HG02981 (cell line): Measurements from ENCODE around the gene ANKRD55.
"Not testable (repeated sequence)": the region's sequence is repeated elsewhere in the genome, so short reads cannot be mapped to it uniquely, and the experiment has no call there.

ENCODE experiments used
- ATAC-seq: cut with Tn5 transposase; IDR thresholded peaks from one replicate; pipeline ENCODE4 v1.9.1; 2021; ENCODE audit warnings: mild to moderate bottlenecking, moderate library complexity; ENCODE audit not compliant: unreplicated experiment

ANKRD55 gene

DNA sequence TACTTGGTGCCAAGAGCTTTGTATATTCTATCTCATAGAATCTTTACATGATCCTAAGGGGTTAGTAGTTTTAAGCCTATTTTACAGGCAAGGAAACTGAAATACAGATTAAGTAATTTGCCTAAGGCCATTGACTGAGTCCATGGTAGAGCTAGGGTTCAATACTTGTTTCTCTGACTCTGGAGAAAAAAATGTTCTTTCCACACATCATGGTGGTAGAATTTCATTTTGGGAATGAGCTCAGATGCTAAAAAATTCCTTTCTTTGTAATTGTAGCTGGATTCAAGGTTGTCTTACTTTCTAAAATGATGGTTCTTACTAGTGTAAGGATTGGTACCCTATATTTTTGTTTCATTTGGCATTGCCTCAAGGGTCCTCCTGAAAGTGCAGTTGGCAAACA, 86.0 kb downstream of the ANKRD55 start:
- ATAC-seq = no peak

DNA sequence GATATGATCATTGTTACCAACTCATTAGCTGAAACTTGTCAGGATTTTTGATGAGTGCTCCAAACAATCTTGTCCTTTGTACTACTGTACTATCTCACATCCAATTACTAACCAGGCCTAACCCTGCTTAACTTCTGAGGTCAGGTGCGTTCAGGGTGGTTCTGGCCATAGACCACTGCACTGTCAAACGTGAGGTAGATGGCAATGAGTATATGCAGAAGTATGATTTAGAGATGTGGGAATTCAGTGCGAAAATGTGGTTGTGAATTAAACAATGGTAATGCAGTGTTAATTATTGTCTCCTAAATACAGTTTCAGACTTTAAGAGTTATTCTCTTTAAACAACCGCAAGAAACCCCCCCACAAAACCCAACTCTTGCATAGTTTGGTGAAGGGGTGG, 86.5 kb downstream of the ANKRD55 start:
- no peak for ATAC-seq

DNA sequence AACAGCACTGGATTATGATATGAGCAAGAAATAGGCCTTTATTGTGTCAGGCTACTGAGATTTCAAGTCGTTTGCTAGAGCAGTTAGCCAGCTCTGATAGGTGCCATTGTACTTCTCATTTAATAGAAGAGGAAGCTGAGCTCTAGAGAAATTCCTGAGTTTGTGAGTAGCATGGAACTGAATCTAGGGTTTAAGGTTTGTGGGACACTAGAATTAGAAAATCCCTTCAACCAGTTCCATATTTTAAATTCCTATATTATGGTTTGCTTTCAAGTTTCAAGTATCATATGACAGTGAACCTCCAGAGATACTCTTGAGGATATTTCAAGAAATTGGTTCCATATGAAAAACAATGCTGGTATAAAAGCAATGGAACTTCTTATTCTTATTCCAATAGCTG, 87.6 kb downstream of the ANKRD55 start:
- ATAC-seq = no peak

DNA sequence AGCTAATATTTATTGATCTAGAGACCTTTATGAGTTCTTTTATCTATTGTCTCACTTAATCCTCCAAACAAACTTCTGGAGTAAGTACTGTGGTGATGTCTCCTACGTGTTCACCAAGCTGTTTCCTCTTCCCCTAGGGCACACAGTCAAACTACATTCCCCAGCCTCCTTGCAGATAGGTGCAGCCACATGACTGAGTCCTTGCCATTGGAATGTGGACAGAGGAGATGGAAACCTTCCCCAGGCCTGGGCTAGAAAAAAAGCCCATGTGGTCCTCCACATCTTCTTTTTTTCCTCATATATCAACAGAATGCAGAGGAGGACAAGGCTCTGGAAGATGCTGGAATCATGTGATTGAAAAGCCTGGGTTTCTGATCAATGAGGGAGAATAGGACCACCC, 88.0 kb downstream of the ANKRD55 start:
- ATAC-seq = no peak

DNA sequence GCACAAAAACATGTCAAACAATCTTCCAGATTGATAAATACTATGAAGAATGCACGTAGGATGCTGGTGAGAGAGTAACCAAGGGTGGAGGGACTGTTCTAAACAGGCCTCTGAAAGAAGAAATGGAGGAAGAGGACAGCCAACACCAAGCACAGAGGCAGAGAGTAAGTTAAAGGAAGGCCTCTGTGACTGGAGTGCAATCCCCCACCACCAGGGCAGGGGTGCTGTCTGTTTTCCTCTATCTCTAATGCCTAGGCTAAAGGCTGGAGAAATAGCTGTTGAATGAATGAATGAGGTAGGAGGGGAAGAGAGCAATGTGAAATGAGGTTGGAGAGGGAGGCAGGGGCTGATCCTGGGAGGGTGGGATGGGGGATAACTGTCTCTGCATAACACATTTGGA, 88.9 kb downstream of the ANKRD55 start:
- no peak for ATAC-seq

DNA sequence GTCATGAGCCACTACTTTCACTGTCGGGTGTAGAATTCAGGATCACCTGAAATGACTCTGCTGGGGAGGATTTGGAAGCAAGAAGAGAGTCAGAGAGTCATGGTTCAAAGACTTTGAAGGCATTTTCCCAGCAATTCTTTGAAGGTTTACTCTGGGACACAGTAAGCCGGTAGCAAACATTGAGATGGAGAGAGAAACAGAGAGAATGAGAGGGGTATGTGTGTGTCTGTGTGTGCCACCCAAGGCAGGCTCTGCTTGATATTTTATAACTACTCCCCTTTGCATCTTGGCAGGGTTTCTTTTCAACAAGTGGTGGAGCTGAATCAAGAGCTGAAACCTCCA, 89.8 kb downstream of the ANKRD55 start:
- ATAC-seq = no peak

DNA sequence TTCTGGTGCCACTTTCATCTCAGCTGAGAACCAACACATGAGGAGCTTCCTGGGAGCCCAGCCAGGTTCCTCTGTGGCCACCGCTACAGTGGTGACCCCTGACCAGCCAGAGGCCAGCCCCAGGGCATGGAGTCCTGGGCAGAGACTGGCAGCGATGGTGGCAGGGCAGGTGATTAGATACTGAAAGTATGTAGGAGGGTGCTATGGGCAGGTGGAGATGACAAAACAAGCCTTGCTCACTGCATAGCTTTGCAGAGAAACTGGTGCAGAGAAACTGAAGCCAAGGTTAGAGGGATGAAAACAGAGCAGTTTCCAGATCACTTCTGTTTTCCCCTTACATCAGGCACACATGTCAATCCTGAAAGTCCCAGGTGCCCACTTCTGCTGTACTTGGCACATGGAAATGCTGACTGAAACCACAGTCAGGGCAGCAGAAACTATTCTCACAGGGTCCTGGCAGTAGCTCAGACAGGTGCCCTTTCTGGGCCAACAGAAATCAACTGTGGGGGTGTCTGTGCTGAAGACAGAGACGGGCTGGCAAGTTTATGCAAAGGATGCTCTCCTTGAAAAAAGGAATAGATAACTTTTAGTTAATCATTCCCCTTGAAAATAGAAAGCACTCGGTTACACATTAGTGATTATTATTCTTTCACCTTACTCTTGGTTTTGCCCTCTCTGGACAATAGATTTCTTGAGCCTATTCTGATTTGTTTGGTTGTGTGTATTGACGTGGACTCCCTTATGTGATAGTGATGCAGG, 90.3 kb downstream of the ANKRD55 start:
- ATAC-seq = peak; percentile 83

DNA sequence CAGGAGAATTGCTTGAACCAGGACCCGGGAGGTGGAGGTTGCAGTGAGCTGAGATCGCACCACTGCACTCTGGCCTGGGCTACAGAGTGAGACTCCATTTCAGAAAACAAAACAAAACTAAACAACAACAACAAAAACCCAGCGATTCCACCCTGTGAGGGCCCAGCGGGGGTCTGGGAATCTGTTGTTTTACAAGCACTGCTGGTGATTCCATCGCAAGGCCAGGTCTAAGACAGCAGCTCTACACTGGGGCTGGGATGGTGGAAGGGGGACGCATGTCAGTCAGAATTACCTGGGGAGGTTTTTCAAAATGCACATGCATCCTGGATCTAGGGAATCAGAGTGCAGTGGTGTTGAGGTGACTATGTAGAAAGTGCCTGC, 90.9 kb downstream of the ANKRD55 start:
- peak; percentile 1 for ATAC-seq

DNA sequence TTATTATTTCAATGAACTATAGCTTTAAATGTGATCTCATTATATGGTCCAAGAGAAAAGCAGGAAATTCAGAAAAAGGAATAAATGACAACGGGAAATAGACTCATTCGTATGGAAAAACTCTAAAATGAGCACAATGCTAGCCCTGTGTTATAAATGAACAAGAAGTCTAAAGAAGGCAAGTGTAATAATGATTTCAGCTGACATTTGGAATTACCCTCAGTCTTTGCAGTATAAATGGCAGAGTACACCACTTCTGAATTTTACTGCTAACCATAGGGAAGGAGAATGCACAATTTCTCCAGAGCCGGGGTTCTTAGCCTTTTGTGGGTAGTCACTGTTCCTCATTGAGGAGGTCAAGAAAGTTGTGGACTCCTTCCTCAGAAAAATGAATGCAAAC, 93.1 kb downstream of the ANKRD55 start:
- no peak for ATAC-seq

DNA sequence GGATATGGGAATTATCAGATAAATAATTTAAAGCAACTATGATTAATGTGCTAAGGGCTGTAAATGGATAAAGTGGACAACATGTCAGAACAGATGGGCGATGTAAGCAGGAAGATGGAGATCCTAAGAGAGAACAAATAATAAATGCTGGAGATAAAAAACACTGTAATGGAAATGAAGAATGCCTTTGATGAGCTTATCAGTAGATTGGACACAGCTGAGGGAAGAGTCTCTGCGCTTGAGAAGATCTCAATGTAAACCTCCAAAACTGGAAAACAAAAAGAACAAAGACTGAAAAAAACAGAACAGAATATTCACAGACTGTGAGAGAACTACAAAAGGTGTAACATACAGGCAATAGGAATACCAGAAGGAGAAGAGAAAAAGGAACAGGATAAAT, 102.5 kb downstream of the ANKRD55 start:
- no peak for ATAC-seq

DNA sequence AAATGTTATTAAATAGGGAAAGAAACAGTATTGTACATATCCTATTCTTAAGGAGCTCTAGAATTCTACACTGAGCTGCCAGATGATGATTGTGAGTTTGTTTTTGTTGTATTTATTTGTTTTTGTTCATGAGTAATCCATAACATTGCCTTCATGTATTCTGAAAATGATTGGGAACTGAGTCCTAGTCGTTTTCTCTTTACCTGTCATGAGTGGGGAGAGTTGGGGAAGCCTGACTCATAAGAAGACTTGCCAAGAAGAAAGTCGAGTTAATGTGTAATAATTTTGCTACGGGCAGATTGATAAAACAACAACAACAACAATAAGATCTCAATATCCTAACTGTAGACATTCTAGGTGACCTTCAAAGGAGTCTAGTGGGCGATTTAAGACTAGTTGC, 103.8 kb downstream of the ANKRD55 start:
- no peak for ATAC-seq

DNA sequence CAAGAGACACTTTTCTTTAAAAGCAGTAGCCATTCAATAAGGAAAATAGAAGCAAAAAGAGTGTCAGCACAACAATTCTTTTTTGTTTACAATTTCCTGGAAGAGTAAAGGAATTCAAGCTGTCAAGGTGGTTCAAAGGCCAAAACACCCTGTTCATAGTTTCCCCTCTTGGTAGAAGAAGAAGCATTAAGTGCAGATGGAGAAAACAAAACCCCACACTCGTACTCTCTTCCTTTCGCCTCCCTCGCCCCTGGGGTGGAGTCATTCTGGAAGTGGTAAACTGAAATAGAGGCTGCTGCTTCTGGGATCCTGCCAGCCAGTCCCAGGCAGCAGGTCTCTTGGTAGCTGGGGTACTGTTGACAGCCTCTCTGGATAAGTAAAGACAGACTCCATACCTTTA, 105.0 kb downstream of the ANKRD55 start:
- ATAC-seq = no peak

DNA sequence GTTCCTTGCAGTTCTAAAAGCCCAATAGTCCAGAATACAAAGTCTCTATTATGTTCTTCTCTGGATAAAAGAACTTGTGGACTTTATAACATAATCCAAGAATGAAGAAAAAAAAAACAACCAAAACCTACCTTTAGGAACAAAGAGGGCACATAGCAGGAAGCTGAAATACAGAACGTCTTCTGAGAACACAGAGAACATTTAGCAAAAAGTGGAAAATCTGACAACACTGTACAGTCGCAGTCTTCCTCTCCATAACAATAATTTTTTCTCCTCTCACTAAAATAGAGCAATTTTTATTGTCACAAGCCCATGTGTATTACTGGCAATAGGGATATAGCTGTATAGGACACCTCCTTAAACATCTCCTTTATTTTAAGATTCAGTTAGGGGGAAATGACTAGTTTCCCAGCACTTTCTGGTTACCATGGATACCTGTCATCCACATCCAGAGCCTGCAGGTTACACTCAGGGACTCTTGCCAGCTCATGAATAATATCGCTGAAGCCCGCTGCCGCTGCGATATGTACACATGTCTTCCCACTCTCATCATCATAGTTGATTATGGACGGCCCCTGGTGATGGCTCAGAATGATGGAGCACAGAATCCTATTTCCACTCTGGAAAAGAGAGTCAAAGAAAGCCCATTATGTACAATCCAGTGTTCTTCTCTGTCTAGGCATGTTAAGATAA, 106.5 kb downstream of the ANKRD55 start:
- ATAC-seq = no peak

DNA sequence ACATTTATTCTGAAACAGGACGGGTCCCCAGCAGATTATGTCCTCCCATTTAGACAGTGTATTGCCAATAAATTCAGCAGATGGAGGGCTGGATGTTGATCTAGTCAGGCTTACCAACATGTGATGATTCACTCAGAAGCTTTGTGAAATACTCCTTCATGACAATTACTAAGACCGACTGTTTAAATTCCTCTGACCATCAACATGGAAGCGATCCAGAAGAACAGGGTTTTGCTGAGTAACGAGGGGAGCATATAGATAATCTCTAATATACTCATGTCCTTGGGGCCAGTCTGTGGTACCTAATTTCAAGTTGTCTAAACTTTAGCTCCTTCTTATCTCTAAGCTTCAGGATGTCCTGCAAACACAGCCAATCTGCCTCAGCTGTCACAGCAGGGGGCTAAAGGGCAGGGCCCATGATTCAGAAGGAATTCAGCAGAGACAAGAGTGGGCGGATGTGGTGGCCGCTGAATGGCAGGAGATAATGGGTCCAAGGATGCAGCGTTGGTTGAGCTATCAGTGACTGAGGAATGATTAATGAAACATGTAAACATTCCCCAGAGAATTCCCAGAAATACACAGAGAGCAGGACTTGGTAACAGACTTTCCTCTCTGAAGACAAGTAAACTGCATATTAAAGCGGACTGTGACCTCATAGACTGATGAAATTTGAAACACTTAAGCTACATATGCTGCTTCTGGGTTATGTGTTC, 109.4 kb downstream of the ANKRD55 start:
- no peak for ATAC-seq

DNA sequence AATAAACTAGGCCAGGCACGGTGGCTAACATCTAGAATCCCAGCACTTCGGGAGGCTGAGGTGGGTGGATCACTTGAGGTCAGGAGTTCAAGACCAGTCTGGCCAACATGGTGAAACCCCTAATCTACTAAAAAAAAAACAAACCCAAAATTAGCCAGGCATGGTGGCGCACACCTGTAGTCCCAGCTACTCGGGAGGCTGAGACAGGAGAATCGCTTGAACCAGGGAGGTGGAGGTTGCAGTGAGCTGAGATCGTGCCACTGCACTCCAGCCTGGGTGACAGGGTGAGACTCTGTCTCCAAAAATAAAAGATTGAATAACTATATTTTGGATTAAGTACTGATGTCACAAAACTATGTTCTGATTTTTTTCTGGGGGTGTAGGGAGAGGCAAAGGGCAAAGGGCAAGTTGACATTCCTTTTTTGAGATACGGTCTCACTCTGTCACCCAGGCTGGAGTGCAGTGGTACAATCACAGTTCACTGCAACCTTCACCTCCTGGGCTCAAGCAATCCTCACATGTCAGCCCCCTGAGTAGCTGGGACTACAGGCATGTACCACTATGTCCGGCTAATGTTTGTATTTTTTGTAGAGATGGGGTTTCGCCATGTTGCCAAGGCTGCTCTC, 110.7 kb downstream of the ANKRD55 start:
- not testable (repeated sequence) for ATAC-seq

DNA sequence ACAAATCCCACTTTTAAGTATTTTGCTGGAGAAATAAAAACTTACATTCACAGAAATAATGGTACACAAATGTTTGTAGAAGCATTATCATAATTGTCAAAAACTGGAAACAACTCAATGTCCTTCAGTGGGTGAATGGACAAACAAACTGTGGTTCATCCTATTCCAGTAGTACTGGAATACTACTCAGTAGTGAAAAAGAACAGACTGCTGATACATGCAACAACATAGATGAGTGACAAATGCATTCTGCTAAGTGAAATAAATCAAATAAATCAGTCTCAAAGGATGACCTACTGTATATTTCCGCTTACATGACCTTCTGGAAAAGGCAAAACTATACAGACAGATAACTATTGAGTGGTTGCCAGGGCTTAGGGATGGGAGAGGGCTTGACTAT, 114.1 kb downstream of the ANKRD55 start:
- ATAC-seq = no peak

DNA sequence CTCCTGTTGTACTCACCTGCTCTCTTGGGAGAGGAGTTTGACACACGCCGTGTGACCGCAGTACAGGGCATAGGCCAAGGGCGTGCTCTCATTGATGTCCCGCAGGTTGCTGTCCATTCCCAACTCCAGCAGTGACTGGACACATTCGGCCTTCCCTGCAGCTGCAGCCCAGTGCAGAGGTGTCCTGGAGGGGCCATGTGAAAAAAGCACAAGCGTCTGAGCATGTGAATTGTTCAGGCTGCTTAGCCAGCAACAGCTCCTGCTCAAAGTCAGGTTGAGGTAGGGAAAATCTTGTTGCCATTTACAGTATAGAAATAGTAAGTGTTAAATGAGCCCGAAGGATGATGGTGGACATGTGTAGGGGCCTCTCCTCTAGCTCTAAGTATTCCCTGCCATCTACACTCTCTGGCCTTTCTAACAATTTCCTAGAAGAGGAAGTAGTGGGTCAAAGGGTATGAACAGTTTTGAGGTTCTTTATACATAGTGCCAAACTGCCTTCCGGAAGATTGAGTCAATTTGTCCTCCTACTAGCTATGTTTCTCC, 116.5 kb downstream of the ANKRD55 start:
- no peak for ATAC-seq

DNA sequence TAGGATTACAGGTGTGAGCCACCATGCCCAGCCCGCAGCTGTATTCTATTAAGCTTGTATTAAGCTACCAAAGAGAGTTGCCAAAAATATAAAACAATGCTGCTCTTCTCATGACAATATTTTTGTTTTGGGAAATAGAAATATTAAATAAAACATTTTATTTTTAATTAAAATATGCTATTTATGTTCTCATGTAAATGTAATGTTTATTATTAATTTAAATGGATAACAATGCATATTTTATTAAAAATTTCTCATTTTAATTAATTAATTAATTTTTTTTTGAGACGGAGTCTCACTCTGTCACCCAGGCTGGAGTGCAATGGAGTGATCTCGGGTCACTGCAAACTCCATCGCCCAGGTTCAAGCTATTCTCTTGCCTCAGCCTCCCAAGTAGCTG, 117.5 kb downstream of the ANKRD55 start:
- ATAC-seq = no peak

DNA sequence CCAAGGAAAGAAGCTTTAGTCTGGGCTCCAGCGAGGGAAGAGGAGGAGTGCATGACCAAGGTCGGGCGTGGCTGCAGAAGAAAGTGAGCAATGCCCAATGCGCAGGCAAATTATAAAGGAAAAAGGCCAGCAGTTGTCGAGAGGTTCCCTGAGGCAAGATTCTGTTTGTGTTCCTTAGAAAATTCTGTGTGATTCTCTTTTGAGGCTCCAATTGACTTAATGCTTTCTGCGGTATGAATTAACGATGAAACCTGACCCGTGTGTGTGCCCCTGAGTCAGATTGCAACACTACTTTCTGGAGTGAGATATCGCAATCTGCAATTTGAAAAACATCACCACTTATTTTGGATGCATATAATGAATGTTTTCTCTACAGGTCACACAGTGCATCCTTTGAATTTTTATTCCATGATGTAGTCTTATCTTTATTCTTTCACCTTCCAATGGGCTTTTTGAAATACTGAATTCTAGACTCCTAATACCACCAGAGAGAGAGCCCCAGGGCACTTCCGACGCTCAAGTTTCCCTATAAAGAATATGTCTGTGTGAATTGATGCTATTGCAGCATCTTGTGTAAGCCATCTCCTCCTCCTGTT, 120.5 kb downstream of the ANKRD55 start:
- ATAC-seq = no peak

DNA sequence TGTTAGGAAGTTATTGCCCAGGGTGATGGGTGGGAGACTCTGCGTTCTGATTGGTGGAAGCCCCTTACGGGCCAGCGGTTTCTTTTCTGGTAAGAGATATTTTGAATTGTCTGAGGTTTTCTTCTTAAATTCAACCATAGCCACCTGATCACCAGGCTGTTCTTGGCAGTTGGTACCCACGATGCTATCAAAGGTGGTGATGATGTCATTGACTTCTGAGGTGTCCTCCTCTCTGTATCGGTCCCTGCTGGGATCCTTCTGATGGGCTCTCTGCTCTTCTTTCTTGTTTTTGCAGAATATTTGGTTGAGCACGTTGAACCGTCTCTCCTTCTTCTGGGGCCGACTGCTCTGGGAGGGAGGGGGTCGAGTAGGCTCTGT, 121.7 kb downstream of the ANKRD55 start:
- no peak for ATAC-seq
